KOPT-K1 (cell line): ENCODE results near the gene PLEKHA4.

Experiments used
- H3K27ac ChIP-seq: fragments of 200-600 bp; sonication (generic); 2 replicates; pipeline ENCODE4 v1.5.1; 2016; ENCODE audit warnings: antibody characterized with exemption, mild to moderate bottlenecking, low read depth, low read length; ENCODE audit not compliant: poor library complexity, severe bottlenecking
- H3K36me3 ChIP-seq: fragments of 200-600 bp; sonication (generic); 2 replicates; pipeline ENCODE4 v1.5.1; 2017; ENCODE audit warnings: antibody characterized with exemption, mild to moderate bottlenecking, low read length, moderate library complexity; ENCODE audit not compliant: insufficient read depth
- H3K9me3 ChIP-seq: fragments of 200-600 bp; sonication (generic); 2 replicates; pipeline ENCODE4 v1.5.1; 2017; ENCODE audit warnings: antibody characterized with exemption, low read length, mild to moderate bottlenecking; ENCODE audit not compliant: insufficient read depth, poor library complexity, severe bottlenecking

Gene PLEKHA4

DNA sequence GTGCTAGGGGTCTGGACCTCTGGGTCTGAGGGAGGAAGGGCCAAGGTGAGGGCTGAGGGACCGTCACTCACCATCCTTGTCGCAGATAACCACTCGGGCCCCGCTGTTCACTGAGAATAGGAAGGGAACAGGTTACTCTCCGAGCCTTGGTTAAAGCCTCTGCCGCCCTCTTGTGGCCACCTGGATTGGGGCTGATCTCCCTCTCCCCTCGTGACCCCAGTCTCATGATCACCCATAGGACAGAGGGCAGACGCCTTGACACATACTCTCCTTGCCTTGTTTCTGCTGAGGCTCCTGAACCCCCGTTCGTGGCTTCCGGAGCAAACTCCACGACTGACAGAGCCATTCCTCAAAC is 32.7 kb downstream of the PLEKHA4 start:
- Histone ChIP-seq H3K27ac (no peak overlapping the region), H3K36me3 (no peaks in the 10 kb centered on the region), H3K9me3 (no peaks in the 10 kb centered on the region)

DNA sequence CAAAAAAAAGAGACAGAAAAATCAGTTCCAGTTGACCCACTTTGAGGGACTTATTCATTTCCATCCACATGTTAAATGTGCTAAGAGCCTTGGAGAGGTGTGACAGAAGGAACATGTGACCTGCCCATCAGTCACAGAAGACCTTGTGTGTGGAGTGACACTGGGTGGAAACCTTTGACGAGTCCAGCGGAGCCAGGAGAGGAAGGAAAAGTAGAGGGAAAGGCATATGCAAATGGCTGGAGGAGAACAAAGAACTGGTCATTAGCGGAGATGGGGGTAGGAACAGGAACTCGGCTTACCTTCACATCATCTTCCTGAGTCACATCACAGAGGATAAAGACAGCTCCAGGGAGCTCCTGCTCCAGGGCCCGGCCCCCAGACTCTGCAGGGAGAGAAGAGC is 34.4 kb downstream of the PLEKHA4 start:
- Histone ChIP-seq H3K27ac (no peak overlapping the region), H3K9me3 (no peaks in the 10 kb centered on the region), H3K36me3 (no peaks in the 10 kb centered on the region)

DNA sequence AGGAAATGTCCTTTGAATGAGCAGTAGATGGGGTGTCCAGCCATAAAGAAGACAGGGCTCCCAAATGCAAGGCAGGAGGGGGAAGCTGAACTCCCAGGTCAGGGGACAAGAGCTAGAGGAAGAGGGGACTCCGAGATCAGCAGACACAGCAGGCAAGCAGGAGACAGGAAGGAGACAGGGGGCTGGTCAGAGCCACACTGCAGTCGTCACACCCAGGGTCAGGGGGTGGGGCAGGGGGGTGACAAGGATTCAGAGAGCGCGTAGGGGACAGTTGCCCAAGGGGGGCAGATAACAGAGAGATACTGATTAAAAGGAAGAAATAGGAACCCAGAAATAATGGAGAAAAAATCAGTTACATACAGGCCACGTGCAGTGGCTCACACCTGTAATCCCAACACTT is 35.4 kb downstream of the PLEKHA4 start:
- no peak overlapping the region for H3K27ac ChIP-seq
- no peaks in the 10 kb centered on the region for H3K9me3 ChIP-seq

DNA sequence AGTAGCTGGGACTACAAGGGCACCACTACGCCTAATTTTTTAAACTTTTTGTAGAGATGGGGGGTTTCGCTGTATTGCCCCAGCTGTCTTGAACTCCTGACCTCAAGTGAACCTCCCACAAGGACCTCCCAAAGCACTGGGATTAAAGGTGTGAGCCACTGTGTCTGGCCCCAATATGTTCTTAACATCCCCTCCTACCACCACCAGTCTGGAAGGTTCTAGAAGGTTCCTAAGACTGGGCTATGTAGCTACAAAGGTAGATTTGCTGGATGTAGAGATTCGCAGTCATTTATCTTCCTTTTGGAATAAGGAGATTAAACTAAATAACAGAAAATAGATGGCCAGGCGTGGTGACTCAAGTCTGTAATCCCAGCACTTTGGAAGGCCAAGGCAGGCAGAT is 37.5 kb downstream of the PLEKHA4 start:
- Histone ChIP-seq H3K36me3 (no peaks in the 10 kb centered on the region), H3K27ac (no peak overlapping the region), H3K9me3 (no peaks in the 10 kb centered on the region)

More for the DNA sequence above, 35.4 kb downstream of the PLEKHA4 start:
- H3K36me3 ChIP-seq = no peaks in the 10 kb centered on the region

DNA sequence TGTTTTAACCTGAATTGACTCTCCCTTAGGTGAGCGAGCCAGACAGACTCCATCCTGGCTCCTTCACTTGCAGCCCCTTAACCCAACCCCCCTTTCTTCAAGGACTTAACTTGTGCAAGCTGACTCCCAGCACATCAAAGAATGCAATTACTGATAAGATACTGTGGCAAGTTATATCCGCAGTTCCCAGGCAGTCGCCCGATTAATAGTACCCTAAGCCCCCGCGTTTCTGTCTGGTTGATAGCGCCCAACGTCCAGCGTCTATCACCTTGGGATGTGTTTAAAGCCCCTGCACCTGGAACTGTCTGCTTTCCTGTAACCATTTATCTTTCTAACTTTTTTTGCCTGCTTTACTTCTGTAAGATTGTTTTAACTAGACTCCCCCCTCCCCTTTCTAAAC is 38.3 kb downstream of the PLEKHA4 start:
- H3K27ac ChIP-seq = no peak overlapping the region
- H3K9me3 ChIP-seq = no peaks in the 10 kb centered on the region
- no peaks in the 10 kb centered on the region for H3K36me3 ChIP-seq

DNA sequence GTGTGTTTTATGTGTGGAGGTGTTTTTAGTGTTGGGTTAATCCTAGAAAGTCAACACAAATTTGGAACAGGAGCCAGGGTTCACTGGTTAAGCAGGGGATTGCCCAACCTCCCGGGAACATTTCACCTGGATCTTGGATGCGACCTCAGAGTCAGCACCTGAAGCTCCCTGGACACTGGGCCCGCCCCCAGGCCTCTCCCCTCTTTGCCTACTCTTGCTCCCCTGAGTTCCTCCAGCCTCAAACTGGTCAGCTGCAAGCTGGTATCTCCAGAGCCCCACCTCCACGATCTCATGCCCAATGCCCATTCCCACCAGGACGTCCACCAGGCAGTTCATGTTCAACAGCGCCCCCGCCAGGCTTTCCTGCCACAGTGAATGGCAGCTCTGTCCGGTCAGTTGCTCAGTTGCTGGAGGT is 41.8 kb downstream of the PLEKHA4 start:
- H3K9me3 ChIP-seq = no peaks in the 10 kb centered on the region
- no peaks in the 10 kb centered on the region for H3K36me3 ChIP-seq
- H3K27ac ChIP-seq = no peak overlapping the region

DNA sequence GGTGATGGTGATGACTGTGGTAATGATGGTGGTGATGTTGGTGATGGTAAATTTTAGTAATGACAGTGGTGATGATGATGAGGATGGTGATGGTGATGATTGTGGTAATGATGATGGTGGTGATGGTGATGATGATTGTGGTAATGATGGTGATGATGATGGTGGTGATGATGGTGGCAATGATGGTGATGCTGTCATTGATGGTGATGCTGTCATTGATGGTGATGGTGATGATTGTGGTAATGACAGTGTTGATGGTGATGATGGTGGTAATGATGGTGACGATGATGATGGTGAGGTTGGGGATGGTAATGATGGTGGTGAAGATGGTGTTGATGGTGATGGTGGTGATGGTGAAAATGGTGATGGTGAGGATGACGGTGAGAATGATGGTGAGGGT is 45.9 kb downstream of the PLEKHA4 start:
- Histone ChIP-seq H3K9me3 (no peaks in the 10 kb centered on the region), H3K27ac (no peak overlapping the region), H3K36me3 (no peaks in the 10 kb centered on the region)

DNA sequence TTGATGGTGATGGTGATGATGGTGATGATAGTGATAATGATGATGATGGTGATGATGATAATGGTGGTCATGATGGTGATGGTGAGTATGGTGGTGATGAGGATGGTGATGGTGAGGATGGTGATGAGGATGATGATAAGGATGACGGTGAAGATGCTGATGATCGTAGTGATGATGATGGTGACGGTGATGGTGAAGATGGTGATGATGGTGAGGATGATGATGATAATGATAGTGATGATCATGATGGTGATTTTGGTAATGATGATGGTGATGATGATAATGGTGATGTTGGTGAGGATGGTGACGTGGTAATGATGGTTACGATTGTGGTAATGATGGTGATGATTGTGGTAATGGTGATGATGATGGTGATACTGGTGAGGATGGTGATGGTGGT is 46.8 kb downstream of the PLEKHA4 start:
- Histone ChIP-seq H3K36me3 (no peaks in the 10 kb centered on the region), H3K9me3 (no peaks in the 10 kb centered on the region), H3K27ac (no peak overlapping the region)

DNA sequence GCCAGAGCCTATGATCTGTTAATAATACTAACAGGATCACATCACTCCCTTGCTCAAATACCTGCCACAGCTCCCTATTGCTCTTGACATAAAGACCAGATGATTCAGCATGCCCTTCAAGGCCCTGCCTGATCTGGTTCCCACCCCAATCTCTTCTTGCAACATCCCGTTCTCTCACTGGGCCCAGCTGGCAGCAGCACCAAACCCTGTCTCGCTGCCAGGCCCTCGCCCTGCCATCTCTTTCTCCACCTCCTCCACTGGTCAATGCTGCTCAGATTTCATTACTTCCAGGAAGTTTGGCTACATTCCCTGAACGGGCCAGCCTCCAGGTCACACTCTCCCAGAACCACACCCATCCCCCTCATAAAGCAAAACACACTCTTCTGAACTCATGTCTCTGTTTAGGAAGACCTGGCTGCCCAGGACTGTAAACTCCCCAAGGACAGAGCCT is 49.0 kb downstream of the PLEKHA4 start:
- Histone ChIP-seq H3K36me3 (no peaks in the 10 kb centered on the region), H3K9me3 (no peaks in the 10 kb centered on the region), H3K27ac (no peak overlapping the region)

DNA sequence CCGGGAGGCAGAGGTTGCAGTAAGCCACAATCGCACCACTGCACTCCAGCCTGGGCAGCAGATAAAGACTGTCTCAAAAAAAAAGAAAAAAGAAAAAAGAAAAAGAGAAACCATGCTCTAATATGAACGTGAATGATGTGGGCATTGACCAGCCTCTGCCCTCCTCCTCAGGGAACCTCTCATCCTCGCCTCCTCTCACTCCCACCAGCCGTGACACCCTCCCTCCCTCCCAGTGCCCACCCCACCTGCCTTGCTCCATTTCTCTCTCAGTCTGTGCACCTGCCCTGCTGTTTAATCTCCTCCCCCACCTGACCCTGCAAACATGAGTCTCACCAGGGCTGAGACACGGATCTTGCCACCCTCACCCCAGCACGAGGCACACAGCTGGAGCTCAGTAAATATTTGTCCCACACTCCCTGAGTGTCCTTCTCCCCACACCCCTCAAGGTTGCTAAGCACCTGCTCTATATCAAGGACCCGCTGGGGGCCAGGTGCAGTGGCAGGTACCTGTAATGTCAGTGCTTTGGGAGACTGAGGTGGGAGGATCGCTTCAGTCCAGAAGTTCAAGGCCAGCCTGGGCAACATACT is 50.1 kb downstream of the PLEKHA4 start:
- no peaks in the 10 kb centered on the region for H3K36me3 ChIP-seq
- no peaks in the 10 kb centered on the region for H3K9me3 ChIP-seq
- no peak overlapping the region for H3K27ac ChIP-seq

DNA sequence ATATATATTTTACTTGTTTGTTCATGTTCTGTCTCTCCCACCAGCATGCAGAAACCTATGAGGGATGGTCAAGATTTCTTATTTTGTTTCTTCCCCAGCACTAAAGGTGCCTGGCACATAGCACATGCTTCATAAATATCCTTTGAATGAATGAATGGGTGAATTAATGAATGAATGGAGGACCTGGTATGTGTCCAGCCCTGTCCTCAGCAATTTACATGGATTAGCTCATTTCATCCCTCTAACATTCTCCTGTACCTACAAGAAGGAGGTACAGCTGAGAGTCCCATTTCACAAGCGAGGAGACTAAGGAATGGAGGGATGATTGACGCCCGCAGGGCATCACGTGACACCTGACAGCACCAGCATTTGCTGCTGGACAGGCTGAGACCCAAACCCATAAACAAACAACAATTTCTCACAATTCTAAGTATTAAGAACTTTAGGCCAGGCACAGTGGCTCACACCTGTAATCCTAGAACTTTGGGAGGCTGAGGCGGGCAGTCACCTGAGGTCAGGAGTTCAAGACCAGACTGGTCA is 50.8 kb downstream of the PLEKHA4 start:
- Histone ChIP-seq H3K9me3 (no peaks in the 10 kb centered on the region), H3K27ac (no peak overlapping the region), H3K36me3 (no peaks in the 10 kb centered on the region)

DNA sequence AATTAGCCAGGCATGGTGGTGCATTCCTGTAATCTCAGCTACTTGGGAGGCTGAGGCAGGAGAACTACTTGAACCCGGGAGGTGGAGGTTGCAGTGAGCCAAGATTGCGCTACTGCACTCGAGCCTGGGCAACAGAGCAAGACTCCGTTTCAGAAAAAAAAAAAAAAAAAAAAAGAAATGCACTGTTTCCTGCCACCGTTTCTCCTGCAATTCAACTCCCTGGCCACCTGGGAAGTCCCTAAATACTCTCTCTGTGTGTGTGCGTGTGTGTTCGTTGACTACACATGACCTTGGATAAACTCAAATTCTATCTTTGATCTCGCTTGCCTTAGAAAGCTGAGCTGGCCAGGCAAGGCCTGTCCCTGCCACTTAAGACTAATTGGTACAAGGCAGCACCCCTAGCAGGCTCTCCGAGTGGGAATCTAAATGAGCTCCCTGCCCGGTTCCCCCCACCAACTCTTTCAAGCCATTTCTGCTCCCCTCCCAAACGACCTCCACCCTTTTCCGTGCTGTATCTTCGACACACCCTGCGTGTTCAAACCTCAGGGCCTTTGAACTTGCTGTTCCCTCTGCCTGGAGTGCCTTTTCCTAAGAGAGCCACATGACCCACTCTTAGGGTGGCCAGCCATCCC is 52.4 kb downstream of the PLEKHA4 start:
- no peaks in the 10 kb centered on the region for H3K9me3 ChIP-seq
- H3K36me3 ChIP-seq = no peaks in the 10 kb centered on the region
- H3K27ac ChIP-seq = no peak overlapping the region

DNA sequence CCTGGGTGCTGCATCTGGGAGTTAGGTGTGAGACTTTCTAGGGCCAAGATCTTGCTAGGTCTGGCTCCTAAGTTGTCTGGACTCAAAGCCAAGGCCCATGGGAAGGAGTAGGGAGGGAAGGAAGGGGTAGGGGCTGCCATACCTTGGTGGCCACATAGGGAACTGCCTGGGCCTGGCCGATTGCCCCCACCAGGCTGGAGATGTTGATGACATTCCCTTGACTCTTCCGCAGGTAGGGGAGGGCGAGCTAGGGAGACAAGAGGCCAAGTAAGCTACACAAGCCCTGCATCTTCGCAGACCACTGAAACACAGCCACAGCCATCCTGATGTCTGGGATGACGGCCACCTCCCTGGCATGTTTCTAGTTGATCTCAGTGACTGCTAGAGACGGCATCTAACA is 53.5 kb downstream of the PLEKHA4 start:
- no peak overlapping the region for H3K27ac ChIP-seq
- no peaks in the 10 kb centered on the region for H3K36me3 ChIP-seq
- H3K9me3 ChIP-seq = no peaks in the 10 kb centered on the region

DNA sequence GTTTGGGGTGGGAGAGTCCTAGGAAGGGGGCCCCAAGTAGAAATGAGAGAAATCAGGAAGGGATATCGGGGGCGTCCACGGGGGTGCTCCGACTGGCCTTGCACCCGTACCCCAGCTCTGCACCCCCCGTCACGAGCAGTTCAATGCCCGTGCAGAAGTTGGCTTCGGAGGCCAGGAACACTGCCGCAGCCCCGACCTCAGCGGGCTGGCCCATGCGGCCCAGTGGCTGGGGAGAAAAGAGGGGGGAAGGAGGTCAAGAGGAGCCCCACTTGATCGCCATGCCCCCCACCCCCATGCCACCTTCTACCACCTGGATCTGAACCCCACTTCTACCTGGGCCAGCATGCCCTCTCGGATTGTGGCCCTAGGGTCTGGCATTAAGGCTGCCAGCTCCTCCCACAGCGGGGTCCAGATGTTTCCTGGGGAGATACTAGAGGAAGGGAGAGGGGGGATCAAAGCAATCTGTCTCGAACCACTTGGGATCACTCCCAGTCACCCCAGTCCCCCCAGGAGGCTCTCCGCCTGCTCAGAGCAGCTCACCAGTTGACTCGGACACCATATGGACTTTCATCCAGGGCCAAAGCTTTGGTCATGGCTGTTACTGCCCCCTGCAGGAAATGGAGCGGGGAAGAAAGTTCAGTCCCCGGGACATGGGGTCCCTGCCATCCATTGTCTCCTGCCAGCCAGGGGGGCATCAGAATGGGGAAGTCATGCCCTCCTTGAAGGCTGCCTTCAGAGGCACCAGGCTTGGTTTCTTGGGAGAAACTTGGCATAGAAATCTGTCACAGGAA is 55.1 kb downstream of the PLEKHA4 start:
- no peak overlapping the region for H3K27ac ChIP-seq
- no peaks in the 10 kb centered on the region for H3K9me3 ChIP-seq
- no peaks in the 10 kb centered on the region for H3K36me3 ChIP-seq

DNA sequence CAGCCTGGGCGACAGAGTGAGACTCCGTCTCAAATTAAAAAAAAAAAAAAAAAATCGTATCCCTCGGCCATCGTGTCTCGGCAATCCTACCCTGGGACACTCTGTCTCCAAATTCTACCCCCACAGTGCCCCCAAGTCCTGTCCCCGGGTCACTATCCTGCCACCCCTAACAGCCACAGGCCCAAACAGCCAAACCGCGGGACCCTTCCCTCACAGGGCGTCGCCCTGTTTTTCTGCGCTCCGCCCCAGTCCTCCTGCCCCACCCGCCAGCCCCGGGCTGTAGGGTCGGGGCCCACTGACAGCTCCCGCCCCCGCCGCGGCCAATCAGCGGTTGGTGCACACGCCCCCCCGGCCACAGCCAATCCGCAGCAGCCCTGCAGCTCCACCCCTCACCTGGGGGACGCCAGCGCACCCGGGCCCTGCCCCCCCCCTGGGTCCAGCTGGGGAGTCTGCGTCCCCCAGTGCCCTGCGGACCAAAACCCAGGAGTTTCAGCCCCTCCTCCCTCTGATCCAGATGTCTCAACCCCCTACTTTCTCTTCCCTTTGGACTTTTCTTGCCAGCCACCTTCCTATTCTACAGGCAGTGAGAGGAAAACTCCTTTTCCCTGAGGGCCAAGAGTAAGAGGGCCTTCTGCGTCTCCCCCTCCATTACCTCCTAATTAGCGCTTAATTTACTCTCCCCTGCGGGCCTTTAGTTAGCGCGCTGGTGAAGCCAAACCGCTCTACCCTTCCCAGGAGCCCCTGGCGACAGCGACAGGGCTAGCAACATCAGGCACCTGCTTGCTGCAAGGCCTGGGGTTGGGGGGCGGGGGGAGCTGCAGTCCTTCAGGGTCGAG is 56.1 kb downstream of the PLEKHA4 start:
- Histone ChIP-seq H3K9me3 (no peaks in the 10 kb centered on the region), H3K36me3 (no peaks in the 10 kb centered on the region), H3K27ac (no peak overlapping the region)
